Activated CD4-positive, CD25-positive, alpha-beta regulatory T cell treated with anti-CD3 and anti-CD28 coated beads, Interleukin-2, amount 50 U/mL, for 24 hours (primary cell): ENCODE results near the gene PHACTR1.
"Not testable (repeated sequence)": the region's sequence is repeated elsewhere in the genome, so short reads cannot be mapped to it uniquely, and the experiment has no call there.

Source experiments
- ATAC-seq, 2 donors: fragments of 150-1000 bp; cut with Tn5 transposase; one replicate each; pipeline ENCODE4 v1.10.0; 2021; ENCODE audit warnings: mild to moderate bottlenecking in 1 of 2, moderate library complexity in 1 of 2

The PHACTR1 gene

DNA sequence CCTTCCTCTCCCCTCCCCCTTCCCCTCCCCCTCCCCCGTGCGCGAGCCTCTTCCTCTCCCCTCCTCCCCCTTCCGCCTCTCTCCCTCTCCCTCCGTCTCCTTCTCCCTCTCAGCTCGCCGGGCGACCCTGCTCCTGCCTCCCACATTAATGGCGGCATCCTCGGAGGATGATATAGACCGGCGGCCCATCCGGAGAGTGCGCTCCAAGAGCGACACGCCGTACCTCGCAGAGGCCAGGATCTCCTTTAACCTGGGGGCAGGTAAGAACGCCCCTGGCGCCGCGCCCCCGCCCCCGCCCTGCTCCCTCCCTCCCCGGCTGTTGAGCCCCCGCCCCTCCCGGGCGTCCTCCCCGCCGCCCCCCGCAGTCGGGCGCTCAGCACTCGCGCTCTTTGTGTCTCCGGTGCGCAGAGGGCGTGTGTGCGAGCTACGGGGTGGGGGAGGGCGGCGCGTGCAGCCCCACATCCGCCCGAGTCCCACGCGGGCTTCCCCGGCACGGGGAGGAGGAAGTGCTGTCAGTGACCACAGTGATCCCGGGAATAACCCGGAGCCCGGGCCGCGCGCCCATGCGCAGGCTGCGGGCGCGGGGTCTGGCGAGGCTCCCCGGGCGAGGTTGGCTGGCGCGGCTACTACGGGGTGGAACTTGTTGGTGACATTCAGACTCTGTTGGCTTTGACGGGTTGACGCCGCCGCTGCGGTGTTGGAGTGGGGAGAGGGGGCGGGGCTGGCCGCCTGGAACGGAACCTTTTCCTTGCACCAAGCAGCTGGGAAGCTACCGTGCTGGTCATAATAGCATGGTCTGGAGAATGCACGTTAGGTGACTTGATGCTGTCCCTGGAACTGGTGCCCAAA, 33.2 kb downstream of the PHACTR1 start:
- no peak for ATAC-seq

DNA sequence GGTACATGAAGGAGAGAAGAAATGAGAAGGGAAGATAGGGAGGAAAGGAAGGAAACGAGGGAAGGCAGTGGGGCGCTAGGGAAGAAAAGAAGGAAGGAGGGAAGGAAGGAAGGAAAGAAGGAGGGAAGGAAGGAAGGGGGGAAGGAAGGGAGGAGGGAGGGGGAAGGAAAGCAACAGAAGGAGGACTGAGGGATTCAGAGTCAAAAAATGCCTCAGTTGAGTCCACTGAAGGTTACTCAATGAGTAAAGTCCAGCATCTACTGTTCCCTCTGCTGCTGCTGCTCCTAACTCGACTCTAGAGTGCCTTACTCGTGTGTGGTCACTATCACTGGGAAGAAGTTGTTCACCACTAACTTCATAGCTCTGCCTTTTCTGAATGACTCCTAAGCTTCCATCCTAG, 33.8 kb downstream of the PHACTR1 start:
- no peak for ATAC-seq

- no peak for ATAC-seq
Measured at GRCh38 chr6:12751694-12752325, 35.2 kb downstream of the PHACTR1 start.

GRCh38 chr6:12753036-12753435, 36.5 kb downstream of the PHACTR1 start:
- ATAC-seq, result no peak

DNA sequence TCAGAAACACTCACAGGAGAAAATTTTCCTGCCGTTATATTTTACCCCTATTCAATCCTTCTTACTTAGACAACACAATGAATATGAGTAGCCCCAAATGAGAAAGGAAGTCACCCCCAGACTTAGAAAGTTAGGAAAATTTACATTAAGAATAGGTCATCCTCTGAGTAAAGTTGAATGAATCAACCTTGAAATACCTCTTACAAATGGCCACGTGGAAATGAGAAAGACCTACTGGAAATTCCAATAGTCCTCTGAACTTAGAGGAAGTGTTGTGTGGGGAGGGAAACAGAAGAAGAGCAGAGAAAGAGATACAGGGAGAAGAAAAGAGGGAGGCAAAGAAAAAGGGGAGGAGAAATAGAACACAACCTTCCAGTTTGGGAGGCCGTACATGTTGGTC, 43.7 kb downstream of the PHACTR1 start:
- ATAC-seq, result no peak

GRCh38 chr6:12760911-12761310, 44.3 kb downstream of the PHACTR1 start:
- no peak for ATAC-seq

DNA sequence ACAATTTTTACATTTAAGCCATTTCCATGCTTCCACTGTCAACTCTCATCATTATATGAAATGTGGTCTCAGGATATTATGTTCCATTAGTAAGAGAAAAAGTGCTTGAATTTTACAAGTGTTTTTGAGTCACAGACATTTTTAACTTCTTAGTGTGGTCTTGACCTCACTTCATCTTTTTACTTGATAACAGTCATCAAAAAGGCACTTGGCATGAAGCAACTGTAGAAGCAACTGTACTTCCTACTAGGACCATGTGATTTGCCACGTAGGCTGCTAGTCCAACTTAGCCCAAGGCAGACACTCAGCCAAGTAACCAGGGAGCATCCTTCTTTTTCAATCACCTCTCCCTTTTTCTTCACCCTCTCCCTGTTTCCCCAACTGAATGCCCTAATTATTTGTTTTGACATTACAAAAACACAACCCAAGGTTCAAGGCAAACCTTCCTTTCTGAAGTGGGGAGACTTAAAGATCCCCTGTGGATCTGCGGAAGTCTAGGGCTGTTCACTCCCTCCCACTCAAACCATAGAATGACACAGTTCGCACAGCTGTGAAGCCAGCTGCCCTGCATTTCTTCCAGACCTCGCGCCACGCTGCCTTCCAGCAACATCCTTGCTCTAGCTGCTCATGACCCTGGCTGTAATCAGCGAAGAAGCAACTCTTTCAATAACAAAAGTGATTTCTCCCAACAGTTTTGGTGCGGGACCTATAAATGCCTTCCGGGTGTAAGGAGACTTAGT, 45.0 kb downstream of the PHACTR1 start:
- no peak for ATAC-seq

DNA sequence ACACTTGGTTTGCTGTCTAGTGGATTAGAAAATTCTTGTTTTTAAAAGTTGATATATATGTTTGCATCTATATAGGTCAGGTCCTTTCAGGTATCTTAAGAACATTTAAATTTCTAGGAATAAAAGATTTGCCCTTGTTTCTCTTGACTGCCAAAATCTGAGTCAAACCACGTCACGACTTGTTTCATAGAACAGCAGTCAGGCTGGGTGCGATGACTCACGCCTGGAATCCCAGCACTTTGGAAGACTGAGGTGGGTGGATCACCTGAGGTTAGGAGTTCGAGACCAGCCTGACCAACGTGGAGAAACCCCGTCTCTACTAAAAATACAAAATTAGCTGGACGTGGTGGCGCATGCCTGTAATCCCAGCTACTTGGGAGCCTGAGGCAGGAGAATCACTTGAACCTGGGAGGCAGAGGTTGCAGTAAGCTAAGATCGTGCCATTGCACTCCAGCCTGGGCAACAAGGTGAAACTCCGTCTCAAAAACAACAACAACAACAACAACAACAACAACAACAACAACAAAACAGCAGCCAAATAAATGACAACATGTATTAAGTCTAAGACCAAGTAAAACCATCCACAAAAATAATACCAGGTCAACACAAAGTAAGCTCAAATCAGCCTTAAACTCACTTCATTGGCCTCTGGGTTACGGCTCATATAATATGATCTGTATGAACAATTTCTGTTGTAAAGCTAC, 46.3 kb downstream of the PHACTR1 start:
- not testable (repeated sequence) for ATAC-seq

DNA sequence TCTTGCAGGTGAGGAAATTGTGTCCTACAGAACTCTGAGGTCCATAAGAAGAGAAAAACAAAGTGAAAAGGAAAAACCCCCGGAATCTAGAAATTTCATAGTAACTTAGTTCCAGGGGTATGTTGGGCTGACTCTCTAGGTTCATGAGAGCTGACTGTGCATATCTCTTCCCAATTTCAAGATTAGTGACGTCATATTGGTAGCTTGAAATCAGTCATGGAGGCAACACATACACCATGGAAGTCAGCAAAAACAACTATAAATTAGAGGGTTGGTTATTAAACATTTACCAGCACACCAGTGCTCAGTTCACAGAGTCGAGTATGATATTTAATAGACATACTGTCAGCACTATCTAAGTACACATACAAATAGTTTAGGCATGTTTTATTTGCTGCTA, 49.8 kb downstream of the PHACTR1 start:
- no peak for ATAC-seq

- no peak for ATAC-seq
Measured at GRCh38 chr6:12767016-12767415, 50.4 kb downstream of the PHACTR1 start.

GRCh38 chr6:12769556-12770256, 53.1 kb downstream of the PHACTR1 start:
- no peak for ATAC-seq

DNA sequence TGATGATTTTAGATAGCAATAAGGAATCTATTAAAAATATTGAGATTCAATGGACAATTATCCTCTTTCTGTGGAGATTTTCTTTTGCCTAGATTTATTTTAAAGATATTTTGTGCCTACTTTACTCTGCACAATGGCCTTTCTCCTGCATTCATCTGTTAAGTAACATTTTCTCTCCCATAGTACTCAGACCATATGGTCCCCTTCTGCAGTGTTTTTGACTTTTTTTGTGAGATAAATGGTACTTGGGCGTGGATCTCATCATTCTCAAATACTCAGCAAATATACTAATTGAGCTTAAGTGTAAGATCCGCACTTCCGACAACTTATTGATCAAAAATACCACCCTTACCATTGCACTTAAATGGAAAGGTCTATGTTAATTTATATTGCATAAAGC, 55.8 kb downstream of the PHACTR1 start:
- ATAC-seq, result no peak

GRCh38 chr6:12776291-12776690, 59.7 kb downstream of the PHACTR1 start:
- ATAC-seq, result no peak

GRCh38 chr6:12779772-12780171, 63.2 kb downstream of the PHACTR1 start:
- ATAC-seq, result no peak

DNA sequence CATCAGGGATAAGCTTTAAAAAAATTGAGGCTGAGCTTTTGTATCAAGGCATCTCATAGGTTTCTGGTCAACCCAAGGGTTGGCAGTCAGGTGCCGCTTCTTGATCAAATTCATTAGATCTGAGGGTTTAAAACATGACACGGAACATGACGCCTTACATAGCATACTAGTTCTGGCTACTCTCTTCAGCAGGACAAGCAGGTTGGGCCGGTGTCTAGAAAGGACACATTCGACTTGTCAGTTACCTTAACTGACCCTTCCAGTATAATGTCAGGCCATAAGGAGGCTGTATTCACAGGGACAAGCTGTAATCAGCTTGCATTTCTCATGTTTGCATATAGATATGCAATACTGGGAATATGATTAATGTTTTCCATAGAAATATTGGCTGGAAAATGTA, 65.6 kb downstream of the PHACTR1 start:
- ATAC-seq, result no peak

GRCh38 chr6:12785301-12785700, 68.7 kb downstream of the PHACTR1 start:
- ATAC-seq, result no peak

- no peak for ATAC-seq
Measured at GRCh38 chr6:12785921-12786320, 69.4 kb downstream of the PHACTR1 start.

DNA sequence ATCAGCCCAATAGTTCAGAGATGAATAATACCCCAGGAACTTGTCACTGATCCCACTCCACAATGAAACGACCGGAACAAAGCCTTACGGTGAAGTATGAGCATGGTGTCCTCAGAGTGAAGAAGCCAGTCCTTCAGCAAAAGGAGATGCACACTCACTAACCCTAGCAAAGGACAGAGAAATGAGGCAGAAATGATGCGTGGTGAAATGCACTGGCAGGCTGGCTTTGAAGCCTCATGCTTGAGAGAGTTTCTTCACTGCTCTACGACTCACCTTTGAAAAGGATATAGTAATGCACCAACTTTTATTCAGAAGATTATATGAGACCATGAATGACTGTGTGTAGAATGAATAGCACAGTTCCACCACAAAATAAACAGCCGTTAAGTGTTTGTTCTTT, 74.8 kb downstream of the PHACTR1 start:
- no peak for ATAC-seq

- ATAC-seq, result no peak
Measured at GRCh38 chr6:12798326-12798725, 81.8 kb downstream of the PHACTR1 start.

DNA sequence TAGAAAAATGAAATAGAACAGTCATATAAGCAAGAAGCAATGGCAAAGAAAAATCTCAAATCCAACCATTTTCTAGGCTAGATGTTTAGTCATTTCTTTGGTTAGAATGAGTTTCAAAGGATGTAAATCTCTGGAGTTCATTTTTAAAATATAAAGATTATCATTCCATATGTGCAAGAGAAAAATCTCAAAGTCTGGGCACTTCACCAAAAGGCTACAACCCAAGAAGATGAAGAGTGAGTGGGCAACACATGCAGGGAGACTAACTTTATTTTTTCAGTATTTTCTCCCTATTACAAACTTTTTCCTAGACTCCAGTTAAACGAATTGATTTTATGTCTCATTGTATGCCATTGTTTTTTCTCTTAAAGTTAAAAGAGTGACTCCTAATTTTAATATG, 83.6 kb downstream of the PHACTR1 start:
- no peak for ATAC-seq

GRCh38 chr6:12801141-12801540, 84.6 kb downstream of the PHACTR1 start:
- ATAC-seq, result no peak

DNA sequence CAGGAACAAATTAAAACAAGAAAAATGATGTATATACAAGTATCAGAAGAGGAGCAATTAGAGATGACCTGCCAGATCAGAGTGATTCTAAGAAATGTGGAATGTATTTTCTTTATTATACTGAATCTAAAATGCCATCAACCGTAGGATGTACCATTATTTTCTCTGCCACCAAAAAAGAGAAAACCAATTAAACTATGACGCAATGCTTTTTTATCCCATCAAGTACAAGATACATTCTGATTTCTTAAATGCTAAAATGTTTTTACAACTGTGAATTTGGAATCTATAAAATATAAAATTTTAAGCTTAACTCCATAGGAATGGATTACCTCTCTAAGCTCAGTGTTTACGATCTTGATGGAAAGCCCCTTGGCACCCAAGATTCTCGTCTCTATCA, 85.9 kb downstream of the PHACTR1 start:
- no peak for ATAC-seq
